Fibroblast of the conjunctiva (primary cell): ENCODE data around the gene SMCO3.
A peak's percentile ranks its signal among the peaks of the same experiment; 100 is the strongest.
"Not testable (repeated sequence)": the region's sequence is repeated elsewhere in the genome, so short reads cannot be mapped to it uniquely, and the experiment has no call there.

Experiments used
- DNase-seq: peaks from one replicate; pipeline ENCODE4 v3.0.0-alpha.2; 2010; ENCODE audit warnings: low read depth

Gene SMCO3

DNA sequence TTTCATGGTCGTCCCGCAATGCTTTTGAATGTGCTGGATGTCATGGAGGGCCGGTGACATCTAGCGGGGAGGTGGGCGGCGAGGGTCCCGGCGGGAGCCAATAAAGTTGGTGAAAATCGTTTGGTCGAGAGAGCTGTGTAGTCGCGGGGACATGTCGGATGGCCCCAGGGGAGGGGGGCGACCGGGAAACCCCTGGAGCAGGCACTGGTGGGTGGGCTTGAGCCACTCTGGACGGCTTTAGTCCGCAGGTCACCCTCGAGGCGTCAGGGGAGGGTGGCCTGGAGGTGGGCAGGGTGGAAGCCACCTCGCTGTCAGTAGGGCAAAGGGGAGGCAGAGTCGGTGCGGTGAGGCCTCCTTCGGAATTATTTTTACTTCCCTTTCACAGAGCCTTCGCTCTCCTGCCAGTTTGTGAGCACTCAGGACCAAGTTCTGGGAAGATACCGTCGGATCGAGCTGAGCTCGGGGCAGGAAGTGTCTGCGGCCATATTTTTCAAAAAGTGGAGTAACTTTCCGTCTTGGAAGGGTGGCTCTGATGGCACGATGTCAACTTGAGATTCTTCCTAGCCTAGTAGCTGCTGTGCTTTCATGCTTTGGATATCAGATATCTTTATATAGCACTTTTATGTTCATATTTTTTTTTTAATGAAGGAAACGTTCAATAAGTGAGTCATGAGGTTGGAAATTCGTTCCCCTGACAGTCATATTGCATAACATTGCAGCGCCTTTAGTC, 38.9 kb downstream of the SMCO3 start:
- peak; percentile 53 for DNase-seq

DNA sequence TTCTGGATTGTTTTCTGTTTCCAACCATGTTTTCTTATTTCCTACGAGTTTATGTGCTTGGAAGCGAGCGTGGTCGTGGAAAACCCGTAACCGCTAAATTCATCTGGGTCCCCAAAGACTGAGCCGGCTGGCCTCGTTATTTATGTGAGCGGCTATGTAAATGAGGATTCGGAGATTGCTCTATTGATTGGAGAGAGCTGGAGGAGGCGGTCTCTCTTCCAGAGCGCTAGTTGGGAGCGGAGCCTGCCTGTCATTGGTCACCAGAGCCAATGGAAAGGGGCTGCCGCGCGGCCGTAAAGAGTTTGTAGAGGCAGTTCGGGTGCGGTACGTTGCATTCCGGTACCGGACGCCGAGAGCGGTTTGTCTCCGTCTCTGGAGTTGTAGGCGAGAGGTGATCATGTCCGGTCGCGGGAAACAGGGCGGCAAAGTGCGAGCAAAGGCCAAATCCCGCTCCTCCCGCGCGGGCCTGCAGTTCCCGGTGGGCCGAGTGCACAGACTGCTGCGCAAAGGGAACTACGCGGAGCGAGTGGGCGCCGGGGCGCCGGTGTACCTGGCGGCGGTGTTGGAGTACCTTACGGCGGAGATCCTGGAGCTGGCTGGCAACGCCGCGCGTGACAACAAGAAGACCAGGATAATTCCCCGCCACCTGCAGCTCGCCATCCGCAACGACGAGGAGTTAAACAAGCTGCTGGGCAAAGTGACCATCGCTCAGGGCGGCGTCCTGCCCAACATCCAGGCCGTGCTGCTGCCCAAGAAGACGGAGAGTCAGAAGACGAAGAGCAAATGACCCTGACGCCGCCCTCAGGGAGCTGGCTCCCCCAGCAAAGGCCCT, 39.7 kb downstream of the SMCO3 start:
- peak; percentile 96 for DNase-seq

DNA sequence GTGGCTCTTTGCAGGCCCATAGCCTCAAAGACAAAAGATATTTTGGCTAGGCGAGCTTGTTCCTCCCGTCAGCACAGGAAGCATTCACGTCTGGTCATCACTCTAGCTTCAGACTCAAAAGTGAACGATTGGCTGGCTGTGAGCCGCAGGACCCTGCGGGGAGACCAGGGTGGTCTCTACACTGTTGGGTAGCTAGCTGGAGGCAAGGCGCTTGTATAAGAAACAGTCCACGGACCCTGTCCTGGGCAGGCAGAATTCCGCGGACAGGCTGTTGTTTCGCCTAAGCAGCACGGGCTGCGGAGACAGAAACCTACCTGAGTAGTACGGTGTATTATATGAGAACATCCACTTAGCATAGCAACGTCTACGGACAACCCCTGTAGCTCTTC, 40.3 kb downstream of the SMCO3 start:
- no peak for DNase-seq

DNA sequence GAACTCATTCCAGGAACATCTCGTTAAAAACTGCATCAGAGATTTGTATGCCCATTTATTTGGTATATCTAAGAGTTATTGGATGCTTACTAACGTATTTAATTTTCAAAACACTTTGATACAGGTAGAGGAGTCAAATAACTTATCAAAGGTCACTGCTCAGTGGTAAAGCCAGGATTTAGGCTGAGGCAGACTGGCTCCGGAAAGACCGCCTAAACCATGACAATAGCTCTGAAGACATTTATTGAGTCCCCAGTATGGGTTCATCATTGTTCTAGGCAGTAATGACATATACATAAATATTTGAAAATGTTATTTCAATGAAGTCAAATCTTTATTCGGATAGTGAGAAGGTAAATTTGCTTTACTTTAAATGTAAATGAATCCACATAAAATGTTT, 41.0 kb downstream of the SMCO3 start:
- DNase-seq = no peak

DNA sequence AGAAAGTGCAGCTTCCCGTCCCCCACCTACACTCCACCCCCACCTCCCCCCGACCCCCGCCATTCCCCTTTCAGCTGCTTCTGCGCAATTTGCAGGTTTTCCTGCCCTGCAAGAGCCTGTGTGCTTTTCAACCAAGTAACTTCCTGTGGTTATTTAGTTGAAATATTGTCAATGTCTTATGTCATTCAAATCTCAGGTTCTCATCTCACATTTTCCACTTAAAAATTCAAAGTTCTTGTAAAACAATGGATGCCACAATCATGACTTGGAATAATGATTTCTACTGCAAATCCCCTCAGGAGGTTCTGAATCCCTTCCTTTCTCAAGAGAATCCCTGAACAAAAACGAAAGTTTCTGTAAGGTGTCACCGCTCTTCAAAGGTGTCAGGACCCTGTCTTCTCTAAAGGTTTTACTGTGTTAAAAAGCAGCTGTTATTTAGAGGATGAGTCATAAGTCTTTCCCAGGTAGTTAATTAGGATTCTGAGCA, 42.3 kb downstream of the SMCO3 start:
- no peak for DNase-seq

DNA sequence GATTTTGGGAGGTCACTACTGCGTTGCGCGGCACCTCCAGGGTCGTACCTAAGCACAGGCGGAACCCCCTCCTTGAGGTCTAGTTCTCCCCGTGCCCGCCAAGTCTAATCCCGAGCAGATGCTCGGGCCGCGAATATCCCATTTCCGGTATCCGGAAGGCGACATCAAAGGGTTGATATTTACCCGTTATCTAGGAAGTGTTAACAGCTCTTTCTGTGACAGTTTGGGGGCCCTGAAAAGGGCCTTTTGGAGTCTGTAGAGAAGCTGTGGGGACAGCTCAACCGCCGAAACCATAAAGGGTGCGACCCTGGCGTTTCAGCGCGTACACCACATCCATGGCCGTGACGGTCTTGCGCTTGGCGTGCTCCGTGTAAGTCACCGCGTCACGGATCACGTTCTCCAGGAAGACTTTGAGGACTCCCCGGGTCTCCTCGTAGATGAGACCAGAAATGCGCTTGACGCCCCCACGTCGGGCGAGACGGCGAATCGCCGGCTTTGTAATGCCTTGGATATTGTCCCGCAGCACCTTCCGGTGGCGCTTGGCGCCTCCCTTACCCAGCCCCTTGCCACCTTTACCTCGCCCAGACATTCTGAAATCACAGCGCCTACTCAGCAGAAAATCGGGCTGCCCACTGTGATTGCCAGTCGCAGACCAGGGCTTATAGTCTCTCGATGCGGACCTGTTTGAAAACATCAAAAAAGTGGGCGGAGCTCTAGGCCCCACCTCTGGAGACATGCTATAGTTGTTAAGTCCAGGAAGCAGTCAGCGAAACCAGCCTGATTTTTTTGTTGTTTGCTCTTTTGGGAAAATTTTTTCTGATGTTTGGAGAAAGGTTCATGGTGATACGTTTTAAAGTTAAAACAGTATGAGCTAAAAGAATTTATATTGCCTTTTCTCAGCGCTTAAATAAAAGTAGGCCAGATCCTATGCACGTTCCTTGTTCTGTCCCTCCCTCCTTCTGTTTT, 43.2 kb downstream of the SMCO3 start:
- peak; percentile 91 for DNase-seq

DNA sequence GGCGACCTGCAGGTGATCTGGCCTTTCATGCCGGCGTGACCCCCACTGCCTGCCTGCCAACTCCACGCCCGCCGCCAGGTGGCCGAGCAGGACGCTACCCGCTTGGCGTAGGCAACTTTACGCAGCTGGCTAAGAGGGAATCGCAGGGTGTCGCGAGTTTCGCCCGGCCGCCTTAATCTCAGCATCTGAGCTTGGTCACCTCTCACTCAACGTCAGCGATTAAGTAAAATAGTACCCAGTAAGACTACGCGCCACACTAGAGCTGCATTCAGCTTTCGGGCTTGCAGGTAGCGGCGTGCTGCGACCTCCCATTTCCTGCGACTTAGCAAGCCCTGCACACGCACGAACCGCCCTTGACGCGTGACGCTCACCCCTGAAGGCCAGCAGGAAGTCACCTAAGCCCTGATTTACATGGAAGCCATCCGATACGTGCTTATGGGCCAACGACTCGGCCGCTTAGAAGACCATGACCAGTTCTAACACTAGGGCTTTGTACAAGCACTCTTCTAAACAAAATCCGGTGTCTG, 44.0 kb downstream of the SMCO3 start:
- DNase-seq = peak; percentile 38

DNA sequence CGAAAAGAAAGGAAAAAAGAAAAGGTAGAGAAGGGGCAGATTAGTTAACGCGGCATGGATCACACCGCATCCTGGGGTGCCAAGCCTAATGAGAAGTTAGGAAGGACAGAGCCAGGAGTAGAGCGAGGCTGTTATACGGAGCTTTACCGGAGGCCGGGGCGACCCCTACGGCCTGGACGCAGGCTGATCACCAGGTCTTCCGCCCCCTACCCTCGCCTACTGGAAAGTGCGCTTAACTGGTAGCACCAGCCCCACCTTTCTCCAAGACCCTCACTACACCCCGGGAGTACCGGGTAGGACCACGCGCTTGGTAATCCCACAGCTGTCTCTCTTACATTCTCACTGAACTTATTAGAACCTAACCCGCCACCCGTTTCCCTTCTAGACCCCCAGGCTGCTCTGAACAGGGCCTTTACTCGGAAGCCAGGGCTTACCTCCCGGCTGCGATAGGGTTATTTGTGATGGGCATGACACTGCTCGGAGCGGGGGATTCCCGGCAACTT, 44.5 kb downstream of the SMCO3 start:
- DNase-seq = no peak

DNA sequence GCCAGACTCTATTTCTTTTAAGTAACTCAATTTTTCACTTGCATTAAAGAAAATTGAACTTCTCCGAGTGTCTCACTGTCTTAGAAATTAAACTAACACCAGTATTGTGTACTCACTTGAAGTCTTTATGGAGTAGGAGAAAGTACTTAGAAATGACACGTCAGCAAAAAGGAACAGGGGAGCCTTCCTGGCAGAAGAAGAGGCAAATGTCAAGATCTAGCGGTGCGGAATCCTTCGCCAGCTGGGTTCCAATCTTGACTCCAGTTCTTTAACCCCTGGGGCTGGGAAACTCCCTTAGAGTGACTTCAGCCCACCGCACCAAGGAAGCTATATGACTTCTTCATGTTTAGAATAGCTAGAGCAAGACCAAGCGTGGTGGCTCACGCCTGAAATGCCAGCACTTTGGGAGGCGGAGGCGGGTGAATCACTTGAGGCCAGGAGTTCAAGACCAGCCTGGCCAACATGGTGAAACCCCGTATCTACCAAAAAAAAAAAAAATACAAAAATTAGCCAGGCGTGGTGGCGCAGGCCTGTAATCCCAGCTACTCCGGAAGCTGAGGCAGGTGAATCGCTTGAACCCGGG, 45.1 kb downstream of the SMCO3 start:
- DNase-seq = no peak

DNA sequence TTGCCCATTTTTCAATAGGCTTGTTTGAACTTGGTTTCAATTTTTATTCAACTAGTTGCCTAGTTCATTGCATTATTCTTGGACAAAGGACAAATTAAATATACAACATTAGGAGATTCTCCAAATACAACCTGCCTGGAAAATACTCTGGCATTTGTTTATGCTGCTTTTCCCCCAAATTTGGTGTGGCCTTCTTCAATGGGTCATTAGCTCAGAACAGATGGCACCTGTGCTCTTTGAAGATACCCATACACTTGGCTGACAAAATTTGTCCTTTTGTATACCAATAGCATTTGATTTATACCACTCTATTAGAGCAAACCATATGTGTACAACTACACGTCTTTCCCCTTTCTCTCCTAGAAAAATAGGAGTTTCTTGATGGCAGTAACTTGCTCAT, 46.4 kb downstream of the SMCO3 start:
- DNase-seq = no peak

DNA sequence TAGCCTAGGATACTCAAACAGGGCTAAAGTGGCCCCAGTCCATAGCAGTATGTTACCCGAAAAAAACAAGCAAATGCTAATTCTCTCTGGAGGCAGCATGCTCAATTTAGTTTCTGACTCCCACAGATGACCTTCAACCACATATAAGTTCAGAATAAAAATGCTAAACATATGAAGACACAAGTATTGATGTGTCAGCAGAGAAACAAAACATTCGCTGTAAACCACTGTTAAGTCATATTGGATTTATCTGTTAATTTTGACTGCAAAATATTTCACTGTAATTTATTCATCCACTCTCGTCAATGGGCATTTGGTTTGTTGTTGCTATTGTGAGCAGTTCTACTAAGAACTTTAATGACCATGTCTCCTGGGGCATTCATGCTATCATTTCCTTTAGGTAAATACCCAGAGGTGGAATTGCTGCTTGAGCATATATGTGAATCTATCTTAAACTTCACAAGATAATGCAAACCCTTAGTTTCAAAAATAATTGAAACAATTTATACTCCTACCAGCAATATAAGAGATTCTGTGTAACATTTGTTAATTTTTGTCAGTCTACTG, 47.2 kb downstream of the SMCO3 start:
- no peak for DNase-seq

DNA sequence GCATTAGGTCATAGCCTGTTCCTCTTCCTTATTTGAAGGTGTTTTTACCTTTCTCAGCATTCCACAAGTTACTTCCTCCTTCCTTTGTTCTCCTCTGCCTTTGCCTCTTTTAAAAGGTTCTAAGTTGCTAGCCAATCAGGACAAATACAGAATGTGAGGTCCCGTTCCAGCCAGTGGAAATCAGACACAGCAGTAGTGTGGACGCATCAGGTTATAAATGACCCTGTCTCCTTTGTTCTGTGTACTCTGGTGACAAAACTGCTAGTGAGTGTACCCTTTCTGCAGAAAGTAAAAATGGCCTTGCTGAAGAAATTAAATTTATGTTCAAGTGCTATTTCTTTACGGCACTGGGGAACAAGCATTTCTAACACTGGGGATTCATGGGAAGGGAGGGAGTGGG, 48.0 kb downstream of the SMCO3 start:
- not testable (repeated sequence) for DNase-seq

DNA sequence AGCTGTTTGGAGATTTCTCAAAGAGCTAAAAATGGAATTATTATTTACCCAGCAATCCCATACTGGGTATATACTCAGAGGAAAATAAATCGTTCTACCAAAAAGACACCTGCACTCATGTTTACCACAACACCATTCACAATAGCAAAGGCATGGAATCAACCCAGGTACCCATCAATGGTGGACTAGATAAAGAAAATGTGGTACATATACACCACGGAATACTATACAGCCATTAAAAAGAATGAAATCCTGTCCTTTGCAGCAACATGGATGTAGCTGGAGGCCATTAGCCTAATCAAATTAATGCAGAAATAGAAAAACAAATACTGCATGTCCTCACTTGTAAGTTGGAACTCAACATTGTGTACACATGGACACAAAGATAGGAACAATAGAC, 48.6 kb downstream of the SMCO3 start:
- DNase-seq = no peak

DNA sequence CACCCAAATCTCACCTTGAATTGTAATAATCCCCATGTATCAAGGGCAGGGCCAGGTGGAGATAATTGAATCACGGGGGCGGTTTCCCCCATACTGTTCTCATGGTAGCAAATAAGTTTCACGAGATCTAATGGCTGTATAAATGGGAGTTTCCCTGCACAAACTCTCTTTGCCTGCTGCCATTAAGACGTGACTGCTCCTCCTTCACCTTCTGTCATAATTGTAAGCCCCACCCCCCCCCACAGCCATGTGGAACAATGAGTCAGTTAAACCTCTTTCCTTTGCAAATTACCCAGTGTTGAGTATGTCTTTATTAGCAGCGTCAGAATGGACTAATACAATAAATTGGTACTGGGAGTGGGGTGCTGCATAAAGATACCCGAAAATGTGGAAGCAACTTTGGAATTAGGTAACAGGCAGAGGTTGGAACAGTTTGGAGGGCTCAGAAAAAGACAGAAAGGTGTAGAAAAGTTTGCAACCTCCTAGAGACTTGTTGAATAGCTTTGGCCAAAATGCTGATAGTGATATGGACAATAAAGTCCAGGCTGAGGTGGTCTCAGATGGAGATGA, 54.2 kb downstream of the SMCO3 start:
- not testable (repeated sequence) for DNase-seq

DNA sequence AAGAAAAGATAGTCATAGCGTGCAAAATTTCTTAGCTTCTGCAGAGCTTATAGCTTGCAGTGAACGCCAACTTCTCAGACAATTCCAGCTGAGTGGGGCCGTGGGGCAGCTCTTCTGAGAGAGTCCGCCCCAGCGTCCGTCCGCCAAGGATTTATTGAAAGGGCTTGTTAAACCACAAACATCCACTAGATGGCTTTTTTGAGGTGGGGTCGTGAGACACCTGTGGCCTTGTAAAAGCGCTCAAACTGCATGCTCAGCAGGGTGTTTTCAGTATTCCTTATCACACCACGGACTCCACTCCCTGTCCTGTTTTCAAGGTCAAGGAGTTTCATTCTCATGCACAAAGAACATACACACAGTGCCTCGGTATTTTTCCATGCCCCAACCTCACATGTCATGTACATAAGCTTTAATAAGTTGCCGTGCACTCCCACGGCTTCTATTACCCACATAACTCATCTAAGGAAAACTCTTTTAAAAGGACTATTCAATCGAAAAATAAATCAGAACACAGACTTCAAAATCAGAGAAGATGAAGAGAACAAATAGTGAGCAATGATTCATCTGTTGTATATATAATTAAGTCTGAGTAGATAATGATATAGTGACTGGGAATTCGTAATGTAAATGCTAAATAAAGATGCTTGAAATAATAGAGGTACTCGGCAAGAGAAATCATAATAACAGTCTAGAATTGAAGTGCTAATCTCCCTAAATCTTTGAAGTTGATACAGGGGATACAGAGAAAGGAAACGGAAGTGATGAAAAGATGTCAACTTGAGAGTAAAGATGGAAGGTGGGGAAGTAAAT, 57.4 kb downstream of the SMCO3 start:
- no peak for DNase-seq
